Gastroesophageal sphincter (tissue), 4 donors: Measurements from ENCODE around the gene NUDT14. TPM values are rescaled to one million over a fixed set of nuclear protein-coding genes. Genes with fewer than 3 reads are reported as not detected.

Source experiments
- ATAC-seq: fragments of 150-250 bp; one replicate; pipeline ENCODE4 v1.9.1; 2016; ENCODE audit warnings: mild to moderate bottlenecking, moderate library complexity
- H3K27ac ChIP-seq, 4 donors: fragments of 200-600 bp; sonication (generic) in 3 of 4; 1 replicate in 3 of 4; 2 replicates in 1 of 4; pipeline ENCODE4 v1.5.1; 2016 to 2019
- H3K27me3 ChIP-seq: fragments of 200-600 bp; sonication (generic); one replicate; pipeline ENCODE4 v1.5.1; 2019
- H3K36me3 ChIP-seq, 2 donors: fragments of 200-600 bp; sonication (generic); one replicate each; pipeline ENCODE4 v1.5.1; 2019; ENCODE audit warnings: control low read depth in 1 of 2
- H3K4me1 ChIP-seq, 3 donors: fragments of 200-600 bp; sonication (generic); 1 replicate in 2 of 3; 2 replicates in 1 of 3; pipeline ENCODE4 v1.5.1; 2016 to 2019; ENCODE audit warnings: control low read depth in 2 of 3
- H3K4me3 ChIP-seq, 2 donors: fragments of 200-600 bp; sonication (generic); one replicate each; pipeline ENCODE4 v1.5.1; 2019; ENCODE audit warnings: mild to moderate bottlenecking in 1 of 2, moderate library complexity in 1 of 2
- H3K9me3 ChIP-seq, 3 donors: fragments of 200-600 bp; sonication (generic); one replicate each; pipeline ENCODE4 v1.5.1; 2017 to 2019; ENCODE audit warnings: control low read depth in 2 of 3
- EP300 ChIP-seq: sonication (generic); formaldehyde crosslinking; IDR thresholded peaks from one replicate; pipeline ENCODE4 v1.6.1; 2017; ENCODE audit warnings: antibody characterized with exemption, mild to moderate bottlenecking
- POLR2A ChIP-seq, 2 donors: fragments of 450-650 bp; IDR thresholded peaks; one replicate each; pipeline ENCODE4 v1.6.1; 2017; ENCODE audit warnings: antibody characterized with exemption in 2 of 2, mild to moderate bottlenecking in 2 of 2, moderate library complexity in 1 of 2
- POLR2AphosphoS5 ChIP-seq: sonication (generic); formaldehyde crosslinking; IDR thresholded peaks from one replicate; pipeline ENCODE4 v1.6.1; 2017; ENCODE audit warnings: antibody characterized with exemption
- WGBS, 2 donors: methylation state at CpG; one replicate each; pipeline ENCODE4 v1.1.5; 2018; ENCODE audit warnings: low coverage in 1 of 2; 5-methylcytosine and 5-hydroxymethylcytosine counted together
- total RNA-seq, 4 donors: library from RNA; depleted of rRNA; stranded (reverse); fragments of >200 nt; gene quantifications; one replicate each; pipeline ENCODE4 v1.1.0, GENCODE V29; 2016
- TF ChIP-seq, protein P1 (sequence below), 4 experiments: fragments of 200-600 bp in 2 of 4; fragments of 450-650 bp in 2 of 4; sonication (generic) in 1 of 4; IDR thresholded peaks; one replicate each; pipeline ENCODE4 v1.5.1; 2017 to 2019; ENCODE audit warnings: antibody characterized with exemption in 4 of 4, mild to moderate bottlenecking in 2 of 4, moderate library complexity in 2 of 4

NUDT14 gene
- total RNA-seq, 4 donors from 2014 or later: 3.4 to 8.4 (median 4.6) TPM

DNA sequence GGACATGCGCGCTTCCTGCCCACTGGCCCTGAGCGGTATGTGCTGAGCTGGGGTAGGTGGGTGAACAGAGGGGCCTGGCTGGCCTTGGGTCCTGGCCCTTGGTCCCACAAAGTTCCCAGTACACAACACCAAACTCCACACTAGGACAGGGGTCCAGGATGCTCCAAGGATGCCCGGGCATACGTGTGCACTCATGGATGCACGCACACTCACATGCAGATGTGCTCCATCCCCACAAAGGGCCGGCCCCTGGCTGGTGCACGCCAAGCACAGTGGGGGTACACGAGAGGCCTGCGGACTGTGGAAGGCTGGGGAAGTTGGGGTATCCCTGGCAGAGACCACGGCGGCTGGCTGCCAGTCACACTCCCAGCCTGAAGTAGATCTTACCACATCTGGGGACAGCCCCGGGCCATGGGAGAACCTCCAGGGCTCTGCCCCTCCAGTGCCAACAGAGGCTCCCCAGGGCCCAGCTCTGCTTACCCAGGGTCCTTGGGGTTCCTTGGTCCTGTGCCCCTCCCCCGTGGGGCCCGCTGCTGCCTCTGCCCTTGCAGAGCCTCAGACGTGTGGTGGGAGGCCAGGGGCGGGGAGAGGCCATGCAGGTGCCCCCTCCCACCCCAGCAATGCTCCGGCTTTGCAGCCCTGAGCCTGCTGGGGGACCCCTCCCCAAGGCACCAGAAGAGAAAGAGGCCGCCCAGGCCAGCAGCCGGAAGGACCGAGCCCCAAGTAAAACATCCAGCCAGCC is 24.0 kb upstream of the NUDT14 start:
- Histone ChIP-seq H3K27ac (peak overlapping the region in 2 of 4 donors; percentile 5 to 15), H3K36me3 (peaks cover 0 to 15% of the 10 kb centered on the region in 2 donors), H3K9me3 (no peaks in the 10 kb centered on the region), H3K4me3 (no peak overlapping the region), H3K27me3 (peaks cover 21% of the 10 kb centered on the region), H3K4me1 (peaks cover 0 to 64% (median 18%) of the 10 kb centered on the region in 3 donors)
- TF ChIP-seq EP300 (no peak), POLR2AphosphoS5 (no peak), POLR2A (IDR thresholded peaks at IDR 0.05) (no peak)
- TF ChIP-seq, protein P1, sequence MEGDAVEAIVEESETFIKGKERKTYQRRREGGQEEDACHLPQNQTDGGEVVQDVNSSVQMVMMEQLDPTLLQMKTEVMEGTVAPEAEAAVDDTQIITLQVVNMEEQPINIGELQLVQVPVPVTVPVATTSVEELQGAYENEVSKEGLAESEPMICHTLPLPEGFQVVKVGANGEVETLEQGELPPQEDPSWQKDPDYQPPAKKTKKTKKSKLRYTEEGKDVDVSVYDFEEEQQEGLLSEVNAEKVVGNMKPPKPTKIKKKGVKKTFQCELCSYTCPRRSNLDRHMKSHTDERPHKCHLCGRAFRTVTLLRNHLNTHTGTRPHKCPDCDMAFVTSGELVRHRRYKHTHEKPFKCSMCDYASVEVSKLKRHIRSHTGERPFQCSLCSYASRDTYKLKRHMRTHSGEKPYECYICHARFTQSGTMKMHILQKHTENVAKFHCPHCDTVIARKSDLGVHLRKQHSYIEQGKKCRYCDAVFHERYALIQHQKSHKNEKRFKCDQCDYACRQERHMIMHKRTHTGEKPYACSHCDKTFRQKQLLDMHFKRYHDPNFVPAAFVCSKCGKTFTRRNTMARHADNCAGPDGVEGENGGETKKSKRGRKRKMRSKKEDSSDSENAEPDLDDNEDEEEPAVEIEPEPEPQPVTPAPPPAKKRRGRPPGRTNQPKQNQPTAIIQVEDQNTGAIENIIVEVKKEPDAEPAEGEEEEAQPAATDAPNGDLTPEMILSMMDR (IDR thresholded peaks at IDR 0.05): no peak
- WGBS, 2 donors: no CpG with 5 or more reads among the region's 21 CpGs
- no peak for ATAC-seq

DNA sequence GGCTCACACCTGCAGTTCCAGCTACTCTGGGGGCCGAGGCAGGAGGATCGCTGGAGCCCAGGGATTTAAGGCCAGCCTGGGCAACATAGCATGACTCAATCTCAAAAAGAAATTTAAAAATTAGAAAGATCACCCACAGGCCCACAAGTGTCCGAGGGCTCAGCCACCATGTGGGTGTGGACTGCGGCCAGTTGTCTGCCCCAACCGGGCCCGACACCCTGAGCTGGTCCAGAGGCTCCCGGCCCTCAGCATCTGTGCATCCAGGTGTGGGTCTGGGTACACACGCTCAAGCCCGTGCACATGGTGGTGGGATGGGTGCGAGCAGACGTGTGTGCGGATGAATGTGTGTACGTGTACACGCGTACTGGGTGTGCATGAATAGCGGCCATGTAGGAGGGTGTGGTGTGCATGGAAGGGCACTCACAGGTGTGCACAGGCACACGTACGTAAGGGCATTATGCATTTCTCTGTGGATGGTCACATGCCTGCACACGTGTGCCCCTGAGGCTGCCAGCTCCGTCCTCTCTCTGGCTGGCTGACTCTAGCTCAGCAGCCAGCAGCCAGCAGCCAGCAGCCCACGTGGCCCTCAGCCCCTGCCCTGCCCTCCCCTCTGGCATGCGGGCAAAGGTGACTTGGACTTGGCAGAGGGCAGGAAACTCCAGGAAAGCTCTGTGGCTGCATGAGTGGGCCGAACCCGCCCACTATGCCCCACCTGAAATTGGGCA is 23.3 kb upstream of the NUDT14 start:
- peak; percentile 38 for ATAC-seq
- H3K27ac ChIP-seq: no peak overlapping the region
- TF ChIP-seq POLR2AphosphoS5 (peak; percentile 19), POLR2A (IDR thresholded peaks at IDR 0.05) (no peak), EP300 (no peak)
- TF ChIP-seq, protein P1 (IDR thresholded peaks at IDR 0.05): no peak
- H3K9me3 ChIP-seq: no peaks in the 10 kb centered on the region
- peaks cover 0 to 64% (median 18%) of the 10 kb centered on the region in 3 donors for H3K4me1 ChIP-seq
- 51% methylated on average over 14 of the region's 24 CpGs; no CpG with 5 or more reads in 1 of the 2 donors for WGBS, 2 donors
- peaks cover 29% of the 10 kb centered on the region for H3K27me3 ChIP-seq
- H3K4me3 ChIP-seq: no peak overlapping the region
- peaks cover 0 to 8% of the 10 kb centered on the region in 2 donors for H3K36me3 ChIP-seq

DNA sequence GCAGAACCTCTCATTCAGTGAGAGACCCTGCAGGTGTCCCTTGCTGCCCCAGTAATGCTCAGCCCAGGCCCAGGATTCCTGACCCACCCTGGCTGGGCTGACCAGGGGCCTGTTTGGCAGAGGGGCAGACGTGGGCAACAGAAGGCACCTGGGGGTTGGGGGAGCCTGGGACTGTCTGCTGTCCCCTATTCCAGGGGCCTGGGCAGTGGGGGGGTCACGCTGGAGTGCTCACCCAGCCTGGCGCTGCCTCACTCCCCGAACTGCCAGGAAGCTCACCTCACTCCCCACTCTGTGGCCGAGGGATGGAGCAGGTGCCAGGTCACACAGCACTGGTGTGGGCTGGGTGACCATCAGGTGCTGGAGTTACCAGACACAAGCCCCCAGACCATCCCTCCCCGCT is 22.6 kb upstream of the NUDT14 start:
- Histone ChIP-seq H3K4me3 (no peak overlapping the region), H3K36me3 (peaks cover 0 to 1% of the 10 kb centered on the region in 2 donors), H3K9me3 (no peaks in the 10 kb centered on the region), H3K27me3 (peaks cover 35% of the 10 kb centered on the region), H3K4me1 (peaks cover 0 to 67% (median 18%) of the 10 kb centered on the region in 3 donors), H3K27ac (no peak overlapping the region)
- TF ChIP-seq, protein P1 (IDR thresholded peaks at IDR 0.05): no peak
- no peak for TF ChIP-seq EP300
- no peak for TF ChIP-seq POLR2AphosphoS5
- no CpG with 5 or more reads among the region's 6 CpGs for WGBS, 2 donors
- no peak for ATAC-seq

DNA sequence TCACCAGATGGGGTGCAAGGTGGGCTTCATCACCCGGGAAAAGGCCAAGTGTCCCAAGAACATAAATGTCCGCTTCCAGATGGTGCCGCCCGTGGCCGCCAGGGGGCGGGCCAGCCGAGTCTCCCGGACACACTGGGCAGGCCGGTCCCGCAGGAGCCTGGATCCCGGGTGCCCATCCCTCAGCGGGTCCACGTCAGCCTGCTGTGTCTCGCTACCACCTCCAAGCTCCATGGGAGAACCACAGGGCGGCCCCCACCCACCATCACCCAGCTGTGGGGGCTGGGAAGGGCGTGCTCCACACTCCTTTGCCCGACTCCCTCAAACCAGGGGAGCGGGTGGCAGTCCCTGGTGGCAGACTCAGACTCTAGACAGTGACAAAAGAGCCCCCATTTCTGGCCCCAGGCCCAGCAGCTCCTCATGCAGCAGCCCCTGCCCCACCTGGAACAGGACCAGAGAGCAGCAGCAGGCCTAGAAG is 22.0 kb upstream of the NUDT14 start:
- no peak overlapping the region for H3K4me3 ChIP-seq
- H3K27me3 ChIP-seq: peaks cover 41% of the 10 kb centered on the region
- ATAC-seq: peak; percentile 65
- H3K27ac ChIP-seq: no peak overlapping the region
- WGBS, 2 donors: 0% methylated on average over 1 to 2 of the region's 18 CpGs
- peaks cover 0 to 70% (median 18%) of the 10 kb centered on the region in 3 donors for H3K4me1 ChIP-seq
- no peaks in the 10 kb centered on the region for H3K36me3 ChIP-seq
- no peaks in the 10 kb centered on the region for H3K9me3 ChIP-seq
- TF ChIP-seq EP300 (no peak), POLR2AphosphoS5 (no peak)
- TF ChIP-seq, protein P1 (IDR thresholded peaks at IDR 0.05): peak in 3 of 4 experiments; percentile 87 to 98 (median 93)
